Activated CD8-positive, alpha-beta memory T cell treated with anti-CD3 and anti-CD28 coated beads, Interleukin-2, amount 10 ng/mL, durations not matched to agents 7 days and 5 days (primary cell): ENCODE results near the gene MARCHF11. TPM values are rescaled to one million over a fixed set of nuclear protein-coding genes. Genes with fewer than 3 reads are reported as not detected.
A peak's percentile ranks its signal among the peaks of the same experiment; 100 is the strongest.

Source experiments
- ATAC-seq: fragments of 150-1000 bp; cut with Tn5 transposase; one replicate; pipeline ENCODE4 v1.10.0; 2021; ENCODE audit warnings: moderate library complexity
- CTCF ChIA-PET: fragments of 350-600 bp; sonication (Branson Sonifier 250); formaldehyde crosslinking; loops from one replicate; lab custom pipeline; 2021; ENCODE audit warnings: antibody characterized with exemption; lab: Charles Lee
- DNase-seq: peaks from one replicate; pipeline ENCODE4 v3.0.0-alpha.2; 2020
- H3K27ac Mint-ChIP-seq: one replicate; pipeline ENCODE4 v1.8.0; 2021; ENCODE audit warnings: mild to moderate bottlenecking, mixed read lengths
- H3K27me3 Mint-ChIP-seq: one replicate; pipeline ENCODE4 v1.8.0; 2021; ENCODE audit warnings: mixed read lengths
- H3K36me3 Mint-ChIP-seq: one replicate; pipeline ENCODE4 v1.8.0; 2021; ENCODE audit warnings: mild to moderate bottlenecking, mixed read lengths
- H3K4me1 Mint-ChIP-seq: one replicate; pipeline ENCODE4 v1.8.0; 2021; ENCODE audit warnings: mixed read lengths
- H3K4me3 Mint-ChIP-seq: one replicate; pipeline ENCODE4 v1.8.0; 2021; ENCODE audit warnings: mild to moderate bottlenecking, moderate library complexity, mixed read lengths
- H3K9me3 Mint-ChIP-seq: one replicate; pipeline ENCODE4 v1.8.0; 2022; ENCODE audit warnings: low read depth, mixed read lengths
- total RNA-seq, 2 experiments: library from RNA; stranded (reverse); gene quantifications; one replicate each; pipeline ENCODE4 v1.2.3, GENCODE V29; 2021

The MARCHF11 gene, protein sequence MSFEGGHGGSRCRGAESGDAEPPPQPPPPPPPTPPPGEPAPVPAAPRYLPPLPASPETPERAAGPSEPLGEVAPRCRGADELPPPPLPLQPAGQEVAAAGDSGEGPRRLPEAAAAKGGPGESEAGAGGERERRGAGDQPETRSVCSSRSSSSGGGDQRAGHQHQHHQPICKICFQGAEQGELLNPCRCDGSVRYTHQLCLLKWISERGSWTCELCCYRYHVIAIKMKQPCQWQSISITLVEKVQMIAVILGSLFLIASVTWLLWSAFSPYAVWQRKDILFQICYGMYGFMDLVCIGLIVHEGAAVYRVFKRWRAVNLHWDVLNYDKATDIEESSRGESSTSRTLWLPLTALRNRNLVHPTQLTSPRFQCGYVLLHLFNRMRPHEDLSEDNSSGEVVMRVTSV
- not detected for total RNA-seq

DNA sequence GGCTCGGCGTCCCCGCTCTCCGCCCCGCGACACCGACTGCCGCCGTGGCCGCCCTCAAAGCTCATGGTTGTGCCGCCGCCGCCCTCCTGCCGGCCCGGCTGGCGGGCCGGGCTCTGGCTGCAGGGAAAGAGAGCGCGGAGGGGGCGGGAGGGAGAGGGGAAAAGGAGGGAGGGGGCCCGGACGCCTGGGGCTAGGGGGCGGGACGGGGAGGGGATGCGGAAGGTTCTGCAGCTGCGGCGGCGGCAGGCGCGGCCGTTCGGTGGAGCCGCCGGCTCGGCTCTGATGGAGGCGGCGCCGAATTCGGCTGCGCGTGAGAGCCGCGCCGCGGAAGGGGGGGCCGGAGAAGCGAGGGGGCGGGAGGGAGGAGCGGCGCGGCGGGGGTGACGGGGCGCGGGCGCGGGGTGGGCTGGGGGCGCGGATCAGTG, at the start of gene MARCHF11:
MARCHF11 (minus strand) TSS at position 281 of the 425 bp plus-strand sequence; CDS start at position 65, 216 bp downstream.
- Mint-ChIP-seq H3K27ac (peak within 1 kb of the TSS; percentile 55), H3K9me3 (no peaks in the 10 kb centered on the region), H3K4me3 (no peak within 1 kb of the TSS), H3K36me3 (peaks cover 7% of the 10 kb centered on the region), H3K4me1 (peaks cover 3% of the 10 kb centered on the region), H3K27me3 (peaks cover 34% of the 10 kb centered on the region)
- no peak for ATAC-seq
- no peak for DNase-seq
- CTCF ChIA-PET: no interaction called here

DNA sequence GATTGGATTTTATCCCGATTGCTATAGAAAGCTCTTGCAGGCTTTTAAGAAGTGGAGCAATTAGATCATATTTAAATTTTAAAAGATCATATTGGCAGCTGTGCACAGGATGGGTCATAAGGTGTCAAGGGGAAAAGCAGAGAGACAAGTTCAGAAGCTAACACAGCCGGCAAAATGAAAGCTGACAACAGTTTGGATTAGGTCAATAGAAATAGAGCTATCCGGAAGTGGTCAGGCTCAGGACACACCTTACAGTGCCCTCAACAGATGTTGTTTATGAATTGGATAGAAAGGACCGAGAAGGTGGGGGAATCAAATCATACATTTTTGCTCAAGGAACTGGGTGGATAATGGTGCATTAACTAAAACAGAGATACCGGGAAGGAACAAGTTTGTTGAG, 46.3 kb upstream of the MARCHF11 start:
- Mint-ChIP-seq H3K36me3 (no peaks in the 10 kb centered on the region), H3K27ac (no peak overlapping the region), H3K4me1 (no peaks in the 10 kb centered on the region), H3K9me3 (peaks cover 2% of the 10 kb centered on the region), H3K4me3 (no peak overlapping the region), H3K27me3 (no peaks in the 10 kb centered on the region)
- ATAC-seq (no peak), DNase-seq (no peak)
- CTCF ChIA-PET: no interaction called here

DNA sequence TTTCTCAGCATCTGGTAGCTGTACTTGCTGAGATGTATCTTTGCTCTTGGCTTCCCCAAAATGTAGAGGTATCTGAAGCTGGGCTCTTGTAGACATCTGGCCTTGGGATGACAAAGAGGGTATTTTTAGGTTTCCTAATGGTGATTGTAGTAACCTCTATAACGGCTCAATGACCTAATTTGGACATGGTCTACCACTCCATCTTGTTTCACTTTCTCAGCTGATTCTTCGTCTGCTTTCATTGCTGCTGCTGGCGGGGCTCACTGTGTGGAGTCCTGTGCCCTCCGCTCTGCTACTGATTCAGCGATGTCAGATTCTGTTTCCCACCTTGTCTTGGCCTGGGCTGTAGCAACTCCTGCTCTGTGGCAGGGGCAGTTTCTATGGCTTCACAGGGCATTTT, 12.7 kb upstream of the MARCHF11 start:
- no peak overlapping the region for H3K27ac Mint-ChIP-seq

DNA sequence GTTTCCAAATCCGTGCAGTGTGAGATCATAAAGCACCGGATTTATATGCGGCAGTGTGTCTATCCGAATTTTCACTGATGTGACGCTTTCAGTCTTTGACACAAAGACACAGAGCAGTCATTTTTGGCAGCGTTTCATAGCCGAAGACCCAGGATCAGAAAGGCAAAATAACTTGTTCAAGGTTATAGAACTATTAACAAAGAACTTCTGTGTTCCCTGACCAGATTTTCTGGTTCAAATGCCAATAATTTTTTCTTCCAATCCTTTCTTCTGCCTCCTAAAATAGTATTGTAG, 1.1 kb upstream of the MARCHF11 start:
- Mint-ChIP-seq H3K27me3 (peaks cover 34% of the 10 kb centered on the region), H3K4me3 (no peak overlapping the region), H3K4me1 (peaks cover 3% of the 10 kb centered on the region), H3K36me3 (peaks cover 7% of the 10 kb centered on the region), H3K9me3 (no peaks in the 10 kb centered on the region), H3K27ac (no peak overlapping the region)
- CTCF ChIA-PET: no interaction called here
- ATAC-seq (no peak), DNase-seq (no peak)

More for the DNA sequence above, 12.7 kb upstream of the MARCHF11 start:
- CTCF ChIA-PET: no interaction called here
- no peaks in the 10 kb centered on the region for H3K4me1 Mint-ChIP-seq
- no peak for DNase-seq
- no peak overlapping the region for H3K4me3 Mint-ChIP-seq
- H3K27me3 Mint-ChIP-seq: no peaks in the 10 kb centered on the region
- peaks cover 4% of the 10 kb centered on the region for H3K9me3 Mint-ChIP-seq
- no peak for ATAC-seq
- H3K36me3 Mint-ChIP-seq: no peaks in the 10 kb centered on the region

DNA sequence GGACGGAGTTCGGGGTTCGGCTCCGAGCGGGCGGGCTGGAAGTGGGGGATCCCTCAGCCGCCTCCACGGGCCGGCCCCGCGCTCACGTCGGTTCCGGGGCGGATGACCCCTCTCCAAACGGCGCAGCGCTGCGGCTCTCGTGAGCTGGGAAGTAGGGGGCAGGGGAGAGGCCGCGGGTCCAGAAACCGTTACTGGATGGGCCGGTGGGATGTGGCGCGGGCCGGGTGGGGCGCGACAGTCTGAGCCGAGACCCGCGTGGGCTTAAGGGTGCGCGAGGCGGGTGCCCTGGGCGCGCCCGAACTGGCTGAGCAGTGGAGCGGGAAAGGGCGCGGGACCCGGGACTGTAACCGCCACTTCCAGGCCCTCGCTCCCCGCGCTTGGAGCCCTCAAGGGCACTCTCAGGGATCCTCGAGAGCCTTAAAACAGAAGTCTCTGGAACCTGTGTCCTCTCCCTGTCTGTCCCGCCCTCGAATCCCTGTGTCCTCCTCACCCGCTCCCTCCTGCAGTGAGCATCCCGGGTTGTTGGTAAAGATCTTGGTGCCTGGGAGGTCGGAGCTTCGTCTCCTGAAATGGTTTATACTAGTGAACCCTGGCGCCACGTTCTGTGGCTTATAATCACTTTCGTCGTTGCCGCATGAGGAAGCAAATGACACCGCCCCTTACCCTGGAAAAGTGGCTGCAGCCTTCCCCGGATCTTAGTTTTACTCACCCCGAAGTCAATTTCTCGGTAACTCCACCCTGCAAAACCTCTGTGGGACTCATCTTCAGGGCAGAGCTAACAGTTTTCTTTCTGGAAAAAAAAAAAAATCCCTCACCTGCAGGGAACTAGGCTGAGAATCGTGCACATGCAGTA, 571 bp upstream of the MARCHF11 start:
- CTCF ChIA-PET: no interaction called here
- H3K36me3 Mint-ChIP-seq: peaks cover 7% of the 10 kb centered on the region
- DNase-seq (no peak), ATAC-seq (no peak)
- H3K4me1 Mint-ChIP-seq: peaks cover 3% of the 10 kb centered on the region
- H3K27ac Mint-ChIP-seq: no peak overlapping the region
- H3K4me3 Mint-ChIP-seq: no peak overlapping the region
- H3K9me3 Mint-ChIP-seq: no peaks in the 10 kb centered on the region
- H3K27me3 Mint-ChIP-seq: peaks cover 34% of the 10 kb centered on the region

DNA sequence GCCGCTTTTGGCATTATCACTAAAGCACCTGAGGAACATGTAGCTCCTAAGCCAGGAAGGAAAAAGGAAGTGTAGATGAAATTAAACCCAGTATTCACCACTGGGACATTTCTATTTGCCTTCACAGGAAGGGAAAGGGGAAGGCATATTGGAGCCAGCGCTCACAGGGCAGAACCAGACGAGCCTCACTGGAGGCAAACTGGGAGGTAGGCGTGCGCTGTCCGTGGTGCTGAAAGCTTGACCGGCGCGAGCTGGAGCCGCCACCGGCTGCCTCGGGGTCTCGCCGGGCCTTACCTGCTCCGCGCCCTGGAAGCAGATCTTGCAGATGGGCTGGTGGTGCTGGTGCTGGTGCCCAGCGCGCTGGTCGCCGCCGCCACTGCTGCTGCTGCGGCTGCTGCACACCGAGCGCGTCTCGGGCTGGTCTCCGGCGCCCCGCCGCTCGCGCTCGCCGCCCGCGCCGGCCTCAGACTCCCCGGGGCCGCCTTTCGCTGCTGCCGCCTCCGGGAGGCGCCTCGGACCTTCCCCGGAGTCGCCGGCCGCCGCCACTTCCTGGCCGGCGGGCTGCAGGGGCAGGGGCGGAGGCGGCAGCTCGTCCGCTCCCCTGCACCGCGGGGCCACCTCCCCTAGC, 732 bp downstream of the MARCHF11 start:
- no peaks in the 10 kb centered on the region for H3K9me3 Mint-ChIP-seq

DNA sequence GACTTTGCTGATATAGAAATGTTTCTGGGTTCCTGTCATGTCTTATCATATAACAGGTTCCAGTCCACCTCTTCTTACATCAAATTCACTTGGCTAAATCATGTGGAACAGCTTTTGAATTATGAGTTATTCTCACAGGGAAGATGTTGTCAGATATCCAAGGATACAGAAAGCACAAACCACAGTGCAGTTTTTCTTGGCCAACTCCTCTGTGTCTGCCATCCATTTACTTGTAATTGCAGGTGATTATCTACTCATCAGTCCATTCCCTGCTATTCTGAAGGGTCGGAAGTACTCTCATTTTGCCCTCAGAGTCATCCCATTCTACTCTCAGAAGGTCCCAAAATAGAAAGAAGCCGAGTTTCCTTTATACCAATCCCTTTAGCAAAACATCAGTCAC, 10.0 kb downstream of the MARCHF11 start:
- CTCF ChIA-PET: interaction anchor here (1.1 kb wide), 1 partner anchor 9 kb away, joined by 3 read pairs; no protein-coding TSS in a partner anchor
- H3K4me3 Mint-ChIP-seq: no peak overlapping the region
- no peak for DNase-seq
- no peaks in the 10 kb centered on the region for H3K27me3 Mint-ChIP-seq
- no peaks in the 10 kb centered on the region for H3K36me3 Mint-ChIP-seq
- H3K9me3 Mint-ChIP-seq: no peaks in the 10 kb centered on the region
- no peak overlapping the region for H3K27ac Mint-ChIP-seq
- ATAC-seq: no peak
- no peaks in the 10 kb centered on the region for H3K4me1 Mint-ChIP-seq

More for the DNA sequence above, 732 bp downstream of the MARCHF11 start:
- H3K27ac Mint-ChIP-seq: peak overlapping the region; percentile 55
- no peak overlapping the region for H3K4me3 Mint-ChIP-seq
- DNase-seq (peak; percentile 49), ATAC-seq (no peak)
- peaks cover 3% of the 10 kb centered on the region for H3K4me1 Mint-ChIP-seq
- peaks cover 7% of the 10 kb centered on the region for H3K36me3 Mint-ChIP-seq
- CTCF ChIA-PET: no interaction called here
- peaks cover 34% of the 10 kb centered on the region for H3K27me3 Mint-ChIP-seq

DNA sequence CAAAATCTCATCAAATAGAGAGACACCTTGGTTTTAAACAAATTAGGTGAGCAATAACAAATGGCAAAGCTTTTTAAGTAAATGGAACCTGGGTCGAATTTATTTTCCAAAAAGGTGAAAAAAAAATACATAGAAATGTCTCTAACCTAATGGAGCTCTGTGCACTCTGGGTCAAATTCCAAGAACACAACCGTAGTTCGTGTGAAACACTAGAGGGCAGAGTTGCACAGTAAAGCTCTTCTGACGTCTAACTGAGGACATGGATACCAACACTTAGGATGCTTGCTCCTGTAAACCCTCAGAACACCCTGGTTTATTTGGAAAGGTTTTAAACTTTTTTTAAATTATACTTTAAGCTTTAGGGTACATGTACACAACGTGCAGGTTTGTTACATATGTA, 18.9 kb downstream of the MARCHF11 start:
- DNase-seq (no peak), ATAC-seq (peak; percentile 60)
- Mint-ChIP-seq H3K4me3 (no peak overlapping the region), H3K27me3 (no peaks in the 10 kb centered on the region), H3K27ac (no peak overlapping the region), H3K9me3 (no peaks in the 10 kb centered on the region), H3K36me3 (no peaks in the 10 kb centered on the region), H3K4me1 (no peaks in the 10 kb centered on the region)
- CTCF ChIA-PET: interaction anchor here (0.7 to 2.4 kb wide), 14 partner anchors 8 to 506 kb away, joined by 3 to 23 read pairs (median 4); no protein-coding TSS in a partner anchor

DNA sequence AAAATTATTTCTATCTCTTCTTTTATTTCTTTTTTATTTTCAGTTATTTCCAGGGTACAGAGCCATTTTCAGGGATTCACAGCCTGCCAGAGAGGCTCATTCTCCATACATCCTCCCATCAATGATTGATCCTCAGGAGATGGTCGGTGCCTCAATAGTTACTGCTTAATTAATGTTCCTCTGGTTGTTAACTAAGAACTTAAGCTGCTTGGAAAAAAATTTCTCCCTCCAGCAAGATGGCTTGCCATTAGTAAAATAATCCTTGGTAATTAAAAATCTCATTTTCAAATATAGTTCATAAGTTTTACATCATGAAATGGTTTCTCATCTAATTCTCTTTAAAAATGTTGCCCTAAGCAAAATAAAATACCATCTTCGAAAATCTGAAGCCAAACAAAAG, 20.0 kb downstream of the MARCHF11 start:
- CTCF ChIA-PET: interaction anchor here (1.1 to 2.4 kb wide), 5 partner anchors 296 to 507 kb away, joined by 3 to 23 read pairs (median 8); no protein-coding TSS in a partner anchor
- no peak overlapping the region for H3K27ac Mint-ChIP-seq
- H3K27me3 Mint-ChIP-seq: no peaks in the 10 kb centered on the region
- H3K4me3 Mint-ChIP-seq: no peak overlapping the region
- DNase-seq (no peak), ATAC-seq (no peak)
- H3K36me3 Mint-ChIP-seq: no peaks in the 10 kb centered on the region
- no peaks in the 10 kb centered on the region for H3K4me1 Mint-ChIP-seq
- no peaks in the 10 kb centered on the region for H3K9me3 Mint-ChIP-seq

DNA sequence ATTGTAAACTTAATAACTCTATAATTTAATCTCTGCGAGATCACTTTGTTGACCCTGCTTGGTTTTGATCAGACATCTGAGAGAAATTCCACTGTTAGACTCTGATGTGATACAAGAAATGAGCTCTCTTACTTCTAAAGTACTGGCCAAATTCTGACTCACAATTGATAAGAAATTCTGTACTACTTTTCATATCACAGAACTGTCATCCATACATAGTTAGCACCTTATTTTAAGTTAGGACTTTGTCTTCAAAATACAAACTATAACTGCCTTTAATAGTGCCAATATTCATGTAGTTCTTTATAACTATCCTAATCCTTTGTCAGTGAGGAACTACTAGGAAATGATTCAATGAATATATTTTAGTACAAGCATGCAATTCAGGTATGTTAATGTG, 23.4 kb downstream of the MARCHF11 start:
- no peak overlapping the region for H3K27ac Mint-ChIP-seq
- ATAC-seq (no peak), DNase-seq (no peak)
- H3K4me3 Mint-ChIP-seq: no peak overlapping the region
- CTCF ChIA-PET: no interaction called here
- no peaks in the 10 kb centered on the region for H3K4me1 Mint-ChIP-seq
- H3K27me3 Mint-ChIP-seq: no peaks in the 10 kb centered on the region
- H3K9me3 Mint-ChIP-seq: no peaks in the 10 kb centered on the region
- H3K36me3 Mint-ChIP-seq: no peaks in the 10 kb centered on the region

DNA sequence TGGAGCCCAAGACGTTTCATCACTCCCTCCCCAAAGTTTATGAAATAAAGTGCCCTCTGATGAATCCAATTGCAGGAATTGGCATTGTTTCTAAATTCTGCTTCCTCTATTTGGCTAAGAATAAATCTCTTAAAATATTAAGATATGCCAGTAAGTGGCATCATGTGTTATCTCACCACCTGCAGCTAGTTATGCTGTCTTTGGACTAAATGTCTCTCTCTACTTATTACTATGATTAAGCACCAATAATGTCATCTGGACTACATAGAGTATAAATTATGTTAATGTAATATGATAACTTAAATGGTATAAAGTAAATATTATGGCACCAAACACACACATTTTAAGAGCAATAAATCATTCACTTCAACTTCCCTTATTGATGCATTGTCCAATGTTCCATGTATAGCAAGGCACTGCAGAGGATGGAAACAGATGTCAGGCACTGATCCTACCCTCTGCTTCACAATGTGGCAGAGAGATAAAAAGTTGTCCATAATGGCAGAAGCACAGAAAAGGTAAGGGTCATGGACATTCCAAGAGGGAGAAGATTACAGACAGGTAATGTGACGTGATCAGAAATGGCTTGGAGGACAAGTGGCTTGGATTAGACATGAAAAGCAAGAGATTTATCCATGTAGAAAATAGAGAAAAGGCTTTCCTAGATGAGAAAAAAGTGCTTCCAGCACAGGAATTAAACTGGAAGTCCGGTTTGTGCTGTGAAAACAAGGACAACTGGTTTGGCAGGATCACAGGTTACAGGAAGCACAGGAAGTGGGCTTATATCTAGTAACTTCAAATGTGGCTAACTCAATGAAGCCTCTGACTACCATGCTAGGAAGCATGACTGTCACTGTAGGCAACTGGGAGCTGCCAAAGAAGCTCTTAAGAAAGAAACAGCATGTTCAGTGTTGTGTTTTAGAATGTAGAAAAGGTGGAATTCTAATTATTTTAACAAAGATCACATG, 26.7 kb downstream of the MARCHF11 start:
- H3K4me1 Mint-ChIP-seq: no peaks in the 10 kb centered on the region
- CTCF ChIA-PET: no interaction called here
- H3K4me3 Mint-ChIP-seq: no peak overlapping the region
- H3K9me3 Mint-ChIP-seq: peaks cover 3% of the 10 kb centered on the region
- no peaks in the 10 kb centered on the region for H3K36me3 Mint-ChIP-seq
- DNase-seq (no peak), ATAC-seq (no peak)
- no peaks in the 10 kb centered on the region for H3K27me3 Mint-ChIP-seq
- no peak overlapping the region for H3K27ac Mint-ChIP-seq

DNA sequence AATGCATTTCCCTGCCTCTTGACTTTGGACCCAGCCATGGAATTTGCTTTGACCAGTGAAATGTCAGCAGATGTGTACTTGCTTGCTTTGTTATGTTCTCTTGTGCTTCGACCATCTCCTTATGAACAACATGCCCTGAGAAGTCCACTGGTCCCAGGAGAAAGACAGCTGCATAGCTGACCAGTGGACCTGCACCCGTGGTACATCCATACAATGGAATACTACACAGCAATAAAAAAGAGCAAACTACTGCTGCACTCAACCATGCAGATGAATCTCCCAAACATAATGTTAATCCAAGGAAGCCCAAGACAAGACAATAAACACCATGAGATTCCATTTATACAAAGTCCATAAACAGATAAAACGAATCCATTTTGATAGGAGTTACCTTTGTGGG, 30.0 kb downstream of the MARCHF11 start:
- Mint-ChIP-seq H3K27me3 (no peaks in the 10 kb centered on the region), H3K27ac (no peak overlapping the region), H3K4me3 (no peak overlapping the region), H3K4me1 (no peaks in the 10 kb centered on the region), H3K9me3 (peaks cover 3% of the 10 kb centered on the region), H3K36me3 (no peaks in the 10 kb centered on the region)
- ATAC-seq (no peak), DNase-seq (no peak)
- CTCF ChIA-PET: no interaction called here
